DMS114 treated with DMSO at 0.1 percent for 48 hours (cell line): Measurements from ENCODE around the gene XPR1.

ENCODE experiments used
- DNase-seq: peaks from one replicate; lab custom pipeline; 2025; ENCODE audit not compliant: unreplicated experiment; lab: John Stamatoyannopoulos, UW

Gene XPR1

DNA sequence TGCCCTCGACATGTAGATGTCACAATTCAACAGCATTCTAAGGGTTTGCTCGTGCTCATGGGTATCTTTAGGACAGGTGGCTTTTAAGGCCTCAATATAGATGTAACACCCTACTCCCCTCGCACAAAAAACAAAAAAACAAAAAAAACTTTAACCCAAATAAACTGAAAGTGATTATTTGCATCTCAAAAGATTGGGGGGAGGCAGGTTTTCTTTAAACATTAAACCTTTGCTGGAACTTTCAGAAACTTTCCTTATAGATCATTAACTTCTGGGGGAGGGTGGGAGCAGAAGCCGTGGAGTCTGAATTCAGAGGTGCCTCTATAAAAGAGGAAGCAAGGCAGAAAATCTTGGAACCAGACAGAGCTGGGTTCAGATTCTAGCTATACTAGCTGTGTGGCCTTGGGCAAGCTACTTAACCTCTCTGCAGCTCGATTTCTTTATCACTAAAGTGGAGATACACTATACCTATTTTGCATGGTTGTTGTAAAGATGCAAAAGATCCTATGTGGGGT lies 277.7 kb downstream of the XPR1 start:
- no peak for DNase-seq

DNA sequence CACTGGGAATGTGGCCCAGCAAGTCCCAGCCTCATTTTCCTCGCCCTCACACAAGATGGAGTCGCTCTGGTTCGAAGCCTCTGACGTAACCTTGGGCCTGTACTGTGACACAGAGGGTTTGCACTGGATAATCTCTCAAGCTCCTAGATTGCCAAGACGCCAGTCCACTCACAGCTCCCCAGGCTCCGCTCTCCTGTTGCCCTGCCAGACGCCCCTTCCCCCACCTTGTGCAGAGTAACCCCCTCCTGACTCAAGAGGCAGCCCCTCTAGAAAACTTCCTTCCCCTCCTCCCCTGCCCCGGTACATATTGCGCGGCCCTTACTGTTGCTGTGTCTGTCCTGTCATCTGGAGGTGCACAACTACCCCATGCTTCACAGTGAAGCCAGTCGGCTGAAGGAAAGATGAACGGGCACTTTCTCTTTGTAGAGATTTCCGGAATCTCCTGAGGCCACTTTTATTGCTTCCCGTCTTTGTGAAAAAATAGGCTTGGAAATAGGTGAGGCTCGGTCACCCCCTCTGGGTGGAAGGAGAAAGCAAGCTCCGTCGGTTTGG lies 279.9 kb downstream of the XPR1 start:
- DNase-seq: no peak

GRCh38 chr1:180912211-180912800 lies 280.5 kb downstream of the XPR1 start:
- DNase-seq: no peak

- DNase-seq: no peak
Measured at GRCh38 chr1:180912801-180913565, 281.2 kb downstream of the XPR1 start, which contains the start of gene KIAA1614. KIAA1614 (plus strand) TSS chr1:180912897; CDS start chr1:180913244, 347 bp downstream.

- DNase-seq: no peak
Measured at GRCh38 chr1:180915426-180915965, 283.7 kb downstream of the XPR1 start.

DNA sequence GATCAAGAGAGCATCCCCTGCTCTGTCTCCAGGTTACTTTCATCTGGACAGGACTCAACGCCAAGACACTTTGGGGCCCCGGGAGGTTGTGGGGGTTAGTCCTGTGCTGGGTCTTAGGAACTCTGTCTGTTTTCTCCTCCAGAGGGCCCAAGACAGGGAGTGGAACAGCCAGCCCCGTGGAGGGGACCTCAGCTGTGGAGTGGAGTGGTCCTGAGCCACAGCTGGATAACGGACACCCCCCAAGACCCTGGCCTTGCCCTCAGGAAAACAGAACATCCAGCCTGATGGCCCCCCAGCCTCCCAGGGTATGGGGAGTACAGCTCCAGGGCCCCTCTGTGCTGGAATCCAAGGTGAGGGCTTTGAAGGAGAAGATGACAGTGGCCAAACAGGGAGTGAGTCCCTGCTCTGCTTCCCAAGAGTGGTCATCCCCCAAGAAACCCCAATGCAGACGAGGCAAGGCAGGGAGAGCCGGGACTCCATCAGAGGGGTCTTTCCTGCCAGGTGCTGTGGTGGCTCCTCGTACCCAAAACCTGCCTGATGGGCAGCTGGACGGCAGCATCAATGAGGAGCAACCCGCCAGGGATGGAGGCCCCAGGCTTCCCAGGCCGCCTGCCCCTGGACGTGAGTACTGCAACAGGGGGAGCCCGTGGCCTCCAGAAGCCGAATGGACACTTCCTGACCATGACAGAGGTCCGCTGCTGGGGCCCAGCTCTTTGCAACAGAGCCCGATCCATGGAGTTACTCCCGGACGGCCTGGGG lies 284.4 kb downstream of the XPR1 start:
- DNase-seq: no peak

- DNase-seq: no peak
Measured at GRCh38 chr1:180916771-180917170, 284.9 kb downstream of the XPR1 start.

DNA sequence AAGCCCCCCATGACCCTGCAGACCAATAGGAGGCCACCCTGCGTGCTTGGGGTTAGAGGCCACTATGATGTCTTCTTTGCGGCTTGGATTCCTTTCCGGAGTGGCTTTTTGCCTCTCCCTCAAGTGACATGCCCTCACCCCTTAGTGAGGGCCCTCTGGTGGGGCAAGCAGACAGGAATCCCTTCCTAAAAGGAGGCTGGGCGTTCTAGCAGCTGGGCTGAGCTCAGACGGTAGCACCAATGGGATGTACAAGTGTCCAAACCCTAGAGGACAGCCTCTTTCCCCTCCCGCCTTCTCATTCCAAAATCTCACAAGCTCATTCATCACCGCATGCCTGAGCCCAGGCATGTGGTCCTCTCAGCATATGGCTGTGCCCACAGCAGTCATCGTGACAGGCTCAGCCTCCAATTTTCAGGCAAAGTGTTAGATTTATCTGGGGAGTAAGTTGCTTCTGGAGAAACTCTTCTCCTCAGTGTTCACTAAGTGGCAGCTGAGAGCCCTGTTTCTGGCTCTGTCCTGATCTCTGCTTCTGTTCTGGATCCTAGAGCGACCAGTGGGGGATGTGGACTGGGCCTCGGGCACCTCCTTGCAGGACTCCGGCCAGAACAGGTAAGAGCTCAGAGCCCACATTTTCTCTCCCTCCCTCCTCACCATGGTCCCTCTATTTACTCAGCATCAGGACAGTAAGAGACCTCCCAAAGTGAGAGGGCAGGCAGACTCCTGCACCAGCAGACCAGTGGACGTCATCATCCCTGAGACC lies 285.7 kb downstream of the XPR1 start:
- DNase-seq: no peak

GRCh38 chr1:180918519-180918918 lies 286.7 kb downstream of the XPR1 start:
- no peak for DNase-seq

DNA sequence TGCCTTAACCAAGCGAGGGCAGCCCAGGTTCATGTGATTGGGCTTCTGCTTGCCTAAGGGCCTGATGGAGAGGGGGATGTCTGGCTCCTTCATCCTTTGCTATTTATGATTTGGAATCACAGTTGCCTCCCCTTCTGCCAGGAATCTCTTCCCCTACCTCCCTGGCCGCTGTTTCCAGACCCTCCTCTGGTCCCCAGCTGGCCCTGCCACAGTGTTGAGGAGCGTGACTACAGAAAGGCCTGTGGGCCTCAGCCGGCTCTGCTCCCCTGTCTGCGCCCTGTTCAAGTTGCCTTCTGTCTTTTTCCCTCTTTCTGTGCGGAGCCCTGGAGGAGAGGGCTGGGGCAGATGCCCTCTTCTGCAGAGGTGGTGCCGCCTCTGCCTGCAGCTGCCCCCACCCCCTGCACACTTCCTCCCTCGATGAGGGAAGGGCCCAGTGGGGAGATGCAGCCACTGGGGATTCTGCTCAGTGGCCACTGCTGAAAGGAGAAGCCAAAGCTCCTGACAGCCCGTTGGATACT lies 287.4 kb downstream of the XPR1 start:
- DNase-seq: no peak

DNA sequence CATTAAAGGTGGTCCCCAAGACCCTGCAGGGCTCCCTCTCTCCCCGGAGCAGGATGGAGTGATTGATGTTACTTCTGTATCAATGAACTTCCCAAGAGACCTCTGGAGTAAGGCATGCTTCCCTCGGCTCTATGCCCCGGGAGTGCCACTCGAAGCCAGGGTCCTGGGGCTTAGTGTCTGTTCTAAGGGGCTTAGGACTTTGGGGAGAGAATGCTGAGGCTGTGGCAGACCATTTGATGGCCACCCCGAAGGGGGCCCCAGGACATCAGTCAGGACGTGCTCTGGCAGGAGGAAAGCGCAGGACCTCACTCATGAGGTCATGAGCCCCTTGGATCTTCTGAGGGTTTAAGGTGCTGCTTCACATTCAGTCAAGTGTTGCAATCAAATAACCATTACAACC lies 288.4 kb downstream of the XPR1 start:
- DNase-seq: no peak

DNA sequence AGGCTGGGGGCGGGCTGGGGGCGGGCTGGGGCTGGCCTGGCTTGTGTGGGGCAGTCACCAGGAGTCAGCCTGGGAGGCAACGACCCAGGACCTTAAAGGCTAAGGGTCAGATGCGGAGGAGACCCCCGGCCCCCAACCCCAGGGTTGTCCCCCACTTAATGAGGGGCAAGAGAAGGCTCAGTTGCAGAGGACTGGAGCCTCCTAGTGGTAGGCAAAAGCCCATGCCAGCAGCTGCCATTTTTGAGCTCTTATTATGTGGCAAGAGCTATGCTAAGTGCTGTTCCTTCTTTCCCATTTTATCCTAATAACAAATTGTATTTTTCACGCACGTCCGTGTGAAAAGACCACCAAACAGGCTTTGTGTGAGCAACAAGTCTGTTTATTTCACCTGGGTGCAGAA lies 288.9 kb downstream of the XPR1 start:
- no peak for DNase-seq

DNA sequence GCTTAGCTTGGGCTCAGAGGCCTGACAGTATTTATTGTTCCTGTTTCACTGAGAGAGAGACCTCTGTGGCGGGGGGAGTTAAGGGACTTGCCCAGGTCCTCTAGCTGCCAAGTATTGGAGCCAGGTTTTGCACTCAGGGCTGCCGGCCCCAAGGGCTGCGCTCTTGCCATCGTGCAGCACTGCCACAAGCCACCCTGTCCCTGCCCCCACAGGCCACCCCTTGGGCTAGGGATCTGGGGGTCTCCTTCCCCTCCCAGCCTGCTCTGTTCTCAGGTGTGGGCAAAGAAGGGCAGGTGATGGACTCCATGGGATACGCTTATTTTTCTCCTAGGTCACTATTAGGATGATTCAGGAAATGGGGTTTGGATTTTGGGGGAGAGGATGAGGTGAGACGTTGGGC lies 289.6 kb downstream of the XPR1 start:
- no peak for DNase-seq

DNA sequence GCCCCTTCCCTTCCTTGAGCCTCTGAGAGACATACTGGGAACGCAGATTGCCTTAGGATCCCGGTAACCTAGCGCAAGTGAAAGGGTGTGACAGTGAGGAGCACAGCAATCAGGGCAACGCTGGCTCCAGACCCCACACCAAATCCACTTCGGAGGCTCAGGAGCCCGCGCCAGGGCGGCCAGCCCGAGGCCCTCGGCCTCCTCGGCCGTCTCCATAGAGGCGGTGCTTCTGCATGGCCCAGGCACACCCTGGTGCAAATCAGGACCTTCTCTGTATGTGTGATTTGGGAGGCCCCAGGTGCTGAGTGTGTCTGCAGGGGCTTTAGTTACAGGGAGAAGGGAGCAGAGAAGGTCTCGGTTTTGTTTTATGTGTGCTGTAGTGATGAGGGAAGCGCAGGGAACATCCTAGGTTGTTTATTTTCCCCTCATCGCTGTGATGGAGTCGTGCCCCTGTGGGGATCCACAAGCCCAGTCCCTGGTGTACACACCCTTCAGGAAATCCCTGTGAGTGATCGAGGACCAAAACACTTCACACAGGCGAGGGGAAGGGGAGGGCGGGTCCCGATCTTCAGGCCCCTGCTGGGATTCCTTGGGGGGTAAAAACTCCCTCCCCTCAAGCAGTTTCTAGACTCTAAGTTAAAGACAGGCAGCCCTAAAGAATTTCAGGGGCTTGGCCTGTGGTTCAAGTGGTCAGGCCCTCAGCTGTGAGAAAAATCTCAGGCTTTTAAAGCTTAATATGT lies 290.2 kb downstream of the XPR1 start:
- DNase-seq: no peak

- no peak for DNase-seq
Measured at GRCh38 chr1:180922631-180923015, 290.8 kb downstream of the XPR1 start.

- DNase-seq: no peak
Measured at GRCh38 chr1:180923021-180923841, 291.4 kb downstream of the XPR1 start.

DNA sequence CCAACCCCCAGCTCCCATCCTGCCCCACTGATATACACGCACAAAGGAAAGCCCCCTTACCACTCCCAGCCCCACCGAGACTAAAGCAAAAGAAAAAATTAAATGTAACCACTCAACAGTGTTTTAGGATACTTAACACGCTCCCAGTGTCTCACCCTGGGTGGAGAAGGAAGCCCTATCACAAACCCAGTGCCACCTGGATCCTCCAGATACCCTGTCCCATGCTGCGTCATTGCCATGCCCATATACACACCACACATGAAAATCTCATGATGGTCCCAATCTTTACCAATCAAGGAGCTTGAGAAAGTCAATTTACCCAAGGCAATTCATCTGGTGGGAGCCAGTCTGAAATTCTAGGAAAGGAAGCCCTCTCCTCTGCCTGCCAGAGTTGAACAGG lies 292.1 kb downstream of the XPR1 start:
- DNase-seq: no peak

DNA sequence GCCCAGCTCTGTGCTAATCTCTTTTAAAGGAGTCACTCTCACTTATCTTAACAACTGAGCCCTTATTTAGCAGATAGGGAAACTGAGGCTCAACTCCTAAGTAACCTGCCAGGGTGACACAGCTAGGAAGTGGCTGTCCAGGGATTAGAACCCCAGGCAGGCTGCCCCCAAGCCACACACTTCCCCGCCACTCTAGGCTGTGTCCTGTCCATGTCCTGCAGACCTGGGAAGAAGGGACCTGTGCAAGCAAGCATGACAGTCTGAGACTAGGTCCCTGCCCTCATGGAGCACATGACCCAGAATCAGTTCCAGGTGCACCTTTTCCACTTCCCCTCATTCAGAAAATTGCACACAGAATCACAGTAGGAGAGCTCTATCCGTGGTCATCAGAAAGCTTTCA lies 293.1 kb downstream of the XPR1 start:
- DNase-seq: no peak
